GM13976 (cell line): ENCODE measurements around the gene MRPL16.

Source experiments
- DNase-seq: peaks from one replicate; pipeline ENCODE4 v3.0.0; 2012; ENCODE audit warnings: low spot score
- in situ Hi-C: fragments of 300-500 bp; cut with MboI; formaldehyde crosslinking; loops from one replicate; pipeline ENCODE4 v1.12.0; 2022; ENCODE audit warnings: low sequenced_read_pairs, mixed read lengths, inconsistent platforms; ENCODE audit not compliant: unreplicated experiment
- TF ChIP-seq, protein P1 (sequence below): IDR thresholded peaks from 2 replicates; pipeline ENCODE4 v1.5.1; 2012; ENCODE audit warnings: borderline replicate concordance, mild to moderate bottlenecking; ENCODE audit not compliant: insufficient read depth; ENCODE audit errors: extremely low read depth, missing control alignments, control extremely low read depth

MRPL16 gene

DNA sequence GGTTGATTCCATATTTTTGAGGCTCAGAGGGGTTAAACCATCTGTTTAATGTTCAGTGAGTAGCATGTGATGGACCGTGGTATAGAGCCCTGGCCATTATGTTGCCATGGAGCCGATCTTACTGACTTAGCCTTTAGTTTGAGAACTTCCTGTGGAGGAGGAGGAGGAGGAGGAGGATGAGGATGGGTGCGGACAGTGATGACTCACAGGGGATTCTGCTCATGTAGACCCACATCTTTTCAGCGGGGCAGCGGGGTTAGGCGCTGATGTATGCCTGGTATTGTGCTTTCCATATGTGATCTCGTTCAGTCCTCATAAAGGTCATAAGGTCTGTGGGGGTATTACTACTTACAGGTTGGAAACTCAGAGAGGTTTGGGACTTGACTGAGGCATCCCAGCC, 41.5 kb downstream of the MRPL16 start:
- in situ Hi-C loops: no loop called here
- no peak for DNase-seq
- TF ChIP-seq, protein P1, sequence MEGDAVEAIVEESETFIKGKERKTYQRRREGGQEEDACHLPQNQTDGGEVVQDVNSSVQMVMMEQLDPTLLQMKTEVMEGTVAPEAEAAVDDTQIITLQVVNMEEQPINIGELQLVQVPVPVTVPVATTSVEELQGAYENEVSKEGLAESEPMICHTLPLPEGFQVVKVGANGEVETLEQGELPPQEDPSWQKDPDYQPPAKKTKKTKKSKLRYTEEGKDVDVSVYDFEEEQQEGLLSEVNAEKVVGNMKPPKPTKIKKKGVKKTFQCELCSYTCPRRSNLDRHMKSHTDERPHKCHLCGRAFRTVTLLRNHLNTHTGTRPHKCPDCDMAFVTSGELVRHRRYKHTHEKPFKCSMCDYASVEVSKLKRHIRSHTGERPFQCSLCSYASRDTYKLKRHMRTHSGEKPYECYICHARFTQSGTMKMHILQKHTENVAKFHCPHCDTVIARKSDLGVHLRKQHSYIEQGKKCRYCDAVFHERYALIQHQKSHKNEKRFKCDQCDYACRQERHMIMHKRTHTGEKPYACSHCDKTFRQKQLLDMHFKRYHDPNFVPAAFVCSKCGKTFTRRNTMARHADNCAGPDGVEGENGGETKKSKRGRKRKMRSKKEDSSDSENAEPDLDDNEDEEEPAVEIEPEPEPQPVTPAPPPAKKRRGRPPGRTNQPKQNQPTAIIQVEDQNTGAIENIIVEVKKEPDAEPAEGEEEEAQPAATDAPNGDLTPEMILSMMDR: no peak

- TF ChIP-seq, protein P1: no peak
- in situ Hi-C loops: no loop called here
- DNase-seq: no peak
Measured at GRCh38 chr11:59767225-59767611, 43.4 kb downstream of the MRPL16 start.

DNA sequence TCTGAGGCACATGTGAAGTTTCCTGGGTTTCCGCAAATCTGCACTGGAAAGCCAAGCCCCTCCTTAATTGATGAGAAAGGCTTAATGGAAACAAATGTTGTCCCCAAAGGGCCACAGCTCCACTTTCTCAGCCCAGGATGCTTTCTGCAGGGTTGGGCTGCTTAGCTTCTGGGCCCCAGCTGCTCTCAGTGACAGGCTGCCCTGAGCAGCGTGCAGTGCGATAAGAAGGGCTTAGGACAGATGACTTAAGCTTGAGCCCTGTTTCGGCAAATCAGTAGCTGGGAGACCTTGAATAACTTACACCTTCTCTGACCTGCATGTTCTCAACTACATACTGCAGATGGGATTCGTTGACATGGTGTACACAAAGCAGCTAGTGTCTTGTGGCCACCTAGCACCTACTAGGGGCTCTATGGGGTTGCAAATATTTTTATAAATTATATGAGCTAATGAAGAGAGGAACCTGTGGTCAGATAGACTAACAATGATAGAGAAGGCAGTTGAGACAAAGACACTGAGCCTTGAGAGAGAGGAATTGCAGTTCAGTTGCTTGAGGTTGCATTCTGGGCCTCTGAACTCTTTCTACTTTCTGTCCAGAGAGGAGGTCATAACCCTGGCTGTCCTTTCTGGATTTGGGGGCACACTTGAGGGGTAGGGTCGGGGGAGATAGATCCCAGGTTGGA, 43.9 kb downstream of the MRPL16 start:
- in situ Hi-C loops: no loop called here
- TF ChIP-seq, protein P1: no peak

DNA sequence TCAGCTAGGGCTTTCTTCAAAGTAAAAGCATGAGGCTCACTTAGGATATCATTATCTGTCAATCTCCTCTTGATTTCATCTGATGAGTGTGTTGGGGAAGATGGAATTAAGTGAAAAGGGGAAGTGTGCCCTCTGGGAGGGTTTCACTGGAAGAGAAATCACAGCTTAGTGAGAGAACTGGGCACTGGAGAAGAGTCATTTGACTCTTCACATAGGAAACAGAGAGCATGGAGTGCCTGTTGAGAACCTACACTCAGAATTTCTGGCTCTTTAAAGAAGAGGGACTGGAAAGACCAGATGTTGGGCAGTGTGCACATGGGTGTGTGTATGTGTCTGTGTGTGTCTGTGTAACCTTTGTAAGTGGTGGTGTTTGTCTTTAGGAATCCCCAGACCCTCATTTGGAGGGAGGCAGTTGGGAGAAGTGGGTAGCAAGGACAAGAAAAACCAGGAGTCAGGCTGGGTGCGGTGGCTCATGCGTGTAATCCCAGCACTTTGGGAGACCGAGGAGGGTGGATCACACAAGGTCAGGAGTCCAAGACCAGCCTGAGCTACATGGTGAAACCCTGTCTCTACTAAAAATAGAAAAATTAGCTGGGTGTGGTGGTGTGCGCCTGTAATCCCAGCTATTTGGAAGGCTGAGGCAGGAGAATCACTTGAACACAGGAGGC, 45.4 kb downstream of the MRPL16 start:
- DNase-seq: no peak
- TF ChIP-seq, protein P1: no peak
- in situ Hi-C loops: no loop called here

More for the DNA sequence above, 43.9 kb downstream of the MRPL16 start:
- DNase-seq: no peak

GRCh38 chr11:59761993-59762392, 48.6 kb downstream of the MRPL16 start:
- DNase-seq: no peak
- in situ Hi-C loops: no loop called here
- TF ChIP-seq, protein P1: no peak

GRCh38 chr11:59760771-59761170, 49.8 kb downstream of the MRPL16 start:
- in situ Hi-C loops: no loop called here
- TF ChIP-seq, protein P1: no peak
- DNase-seq: no peak
